Keratinocyte (primary cell): ENCODE results near the gene USH2A.

ENCODE experiments used
- CTCF ChIP-seq, 3 experiments: IDR thresholded peaks in 1 of 3; conservative IDR thresholded peaks in 1 of 3; optimal IDR thresholded peaks in 1 of 3; 2 replicates in 2 of 3; 3 replicates in 1 of 3; pipeline versions ENCODE3 to v1.5.1; 2011; ENCODE audit warnings: low read length in 3 of 3, mild to moderate bottlenecking in 3 of 3, moderate library complexity in 2 of 3, control low read depth in 1 of 3, inconsistent platforms in 1 of 3; ENCODE audit not compliant: insufficient read depth in 2 of 3; ENCODE audit errors: extremely low read depth in 1 of 3
- EZH2 ChIP-seq: IDR thresholded peaks from one replicate; pipeline ENCODE4 v1.6.1; 2012; ENCODE audit warnings: inconsistent platforms, mild to moderate bottlenecking, low read length, moderate library complexity

GRCh38 chr1:215640429-215641148 lies 782.7 kb downstream of the USH2A start:
- no peak for TF ChIP-seq CTCF (optimal IDR thresholded peaks at IDR 0.05 in 1 of 3, IDR thresholded peaks at IDR 0.05 in 1 of 3, conservative IDR thresholded peaks at IDR 0.05 in 1 of 3; ENCODE audit: extremely low read depth in 1 of 3, insufficient read depth in 2 of 3, low read length in 3 of 3)
- no peak for TF ChIP-seq EZH2
